Measurements from ENCODE around the gene ETNK2. TPM values are rescaled to one million over a fixed set of nuclear protein-coding genes. Genes with fewer than 3 reads are reported as not detected.

ETNK2 gene
- total and polyA plus RNA-seq, 2 of the 13 experiments (the other 11 are each of a cell fraction or from before 2014, with no cell fraction given) = 15.5 to 42.8 TPM

- TF ChIP-seq, protein P1, sequence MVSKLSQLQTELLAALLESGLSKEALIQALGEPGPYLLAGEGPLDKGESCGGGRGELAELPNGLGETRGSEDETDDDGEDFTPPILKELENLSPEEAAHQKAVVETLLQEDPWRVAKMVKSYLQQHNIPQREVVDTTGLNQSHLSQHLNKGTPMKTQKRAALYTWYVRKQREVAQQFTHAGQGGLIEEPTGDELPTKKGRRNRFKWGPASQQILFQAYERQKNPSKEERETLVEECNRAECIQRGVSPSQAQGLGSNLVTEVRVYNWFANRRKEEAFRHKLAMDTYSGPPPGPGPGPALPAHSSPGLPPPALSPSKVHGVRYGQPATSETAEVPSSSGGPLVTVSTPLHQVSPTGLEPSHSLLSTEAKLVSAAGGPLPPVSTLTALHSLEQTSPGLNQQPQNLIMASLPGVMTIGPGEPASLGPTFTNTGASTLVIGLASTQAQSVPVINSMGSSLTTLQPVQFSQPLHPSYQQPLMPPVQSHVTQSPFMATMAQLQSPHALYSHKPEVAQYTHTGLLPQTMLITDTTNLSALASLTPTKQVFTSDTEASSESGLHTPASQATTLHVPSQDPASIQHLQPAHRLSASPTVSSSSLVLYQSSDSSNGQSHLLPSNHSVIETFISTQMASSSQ (IDR thresholded peaks at IDR 0.05; ENCODE audit: low read depth) = 0 out of 2 replicates have a peak, but pooled peaks have one; percentile 34
- TF ChIP-seq, protein P1 (CRISPR knock-in tag; IDR thresholded peaks at IDR 0.05; ENCODE audit: borderline replicate concordance) = peak; percentile 73; the same call in 1 of the 2 replicates
- TF ChIP-seq MAFG (CRISPR knock-in tag; IDR thresholded peaks at IDR 0.05) (no peak), CBX1 (IDR thresholded peaks at IDR 0.05; ENCODE audit: low read depth) (peak; percentile 27), ZNF205 (CRISPR knock-in tag; IDR thresholded peaks at IDR 0.05) (peak; percentile 50; the same call in 1 of the 2 replicates), HCFC1 (IDR thresholded peaks at IDR 0.05; ENCODE audit: low read depth, low read length) (no peak), POLR2G (IDR thresholded peaks at IDR 0.05; ENCODE audit: low read depth, low read length) (no peak), ZNF432 (CRISPR knock-in tag; IDR thresholded peaks at IDR 0.05; ENCODE audit: borderline replicate concordance) (no peak), ASH2L (IDR thresholded peaks at IDR 0.05; ENCODE audit: insufficient read length, low read depth, low read length) (peak; percentile 47), MYPOP (CRISPR knock-in tag; IDR thresholded peaks at IDR 0.05) (0 out of 2 replicates have a peak, but pooled peaks have one; percentile 53), NR2C2 (CRISPR knock-in tag; IDR thresholded peaks at IDR 0.05; ENCODE audit: borderline replicate concordance) (peak; percentile 87), RORA (CRISPR knock-in tag; IDR thresholded peaks at IDR 0.05) (no peak), RFX5 (IDR thresholded peaks at IDR 0.05; ENCODE audit: low read depth, low read length) (no peak), HMG20B (CRISPR knock-in tag; conservative IDR thresholded peaks at IDR 0.05) (peak; percentile 63), REL (CRISPR knock-in tag; conservative IDR thresholded peaks at IDR 0.05) (no peak), RAD21 (CRISPR knock-in tag; IDR thresholded peaks at IDR 0.05) (no peak), U2AF1 (optimal IDR thresholded peaks at IDR 0.05; ENCODE audit: low read depth, low read length) (no peak)
- TF ChIP-seq, protein P2, sequence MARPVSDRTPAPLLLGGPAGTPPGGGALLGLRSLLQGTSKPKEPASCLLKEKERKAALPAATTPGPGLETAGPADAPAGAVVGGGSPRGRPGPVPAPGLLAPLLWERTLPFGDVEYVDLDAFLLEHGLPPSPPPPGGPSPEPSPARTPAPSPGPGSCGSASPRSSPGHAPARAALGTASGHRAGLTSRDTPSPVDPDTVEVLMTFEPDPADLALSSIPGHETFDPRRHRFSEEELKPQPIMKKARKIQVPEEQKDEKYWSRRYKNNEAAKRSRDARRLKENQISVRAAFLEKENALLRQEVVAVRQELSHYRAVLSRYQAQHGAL (CRISPR knock-in tag; IDR thresholded peaks at IDR 0.05; ENCODE audit: not compliant biosample characterization) = no peak
- TF ChIP-seq, protein P3, sequence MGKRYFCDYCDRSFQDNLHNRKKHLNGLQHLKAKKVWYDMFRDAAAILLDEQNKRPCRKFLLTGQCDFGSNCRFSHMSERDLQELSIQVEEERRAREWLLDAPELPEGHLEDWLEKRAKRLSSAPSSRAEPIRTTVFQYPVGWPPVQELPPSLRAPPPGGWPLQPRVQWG (CRISPR knock-in tag; IDR thresholded peaks at IDR 0.05; ENCODE audit: borderline replicate concordance, low read depth) = no peak
- TF ChIP-seq, protein P4, sequence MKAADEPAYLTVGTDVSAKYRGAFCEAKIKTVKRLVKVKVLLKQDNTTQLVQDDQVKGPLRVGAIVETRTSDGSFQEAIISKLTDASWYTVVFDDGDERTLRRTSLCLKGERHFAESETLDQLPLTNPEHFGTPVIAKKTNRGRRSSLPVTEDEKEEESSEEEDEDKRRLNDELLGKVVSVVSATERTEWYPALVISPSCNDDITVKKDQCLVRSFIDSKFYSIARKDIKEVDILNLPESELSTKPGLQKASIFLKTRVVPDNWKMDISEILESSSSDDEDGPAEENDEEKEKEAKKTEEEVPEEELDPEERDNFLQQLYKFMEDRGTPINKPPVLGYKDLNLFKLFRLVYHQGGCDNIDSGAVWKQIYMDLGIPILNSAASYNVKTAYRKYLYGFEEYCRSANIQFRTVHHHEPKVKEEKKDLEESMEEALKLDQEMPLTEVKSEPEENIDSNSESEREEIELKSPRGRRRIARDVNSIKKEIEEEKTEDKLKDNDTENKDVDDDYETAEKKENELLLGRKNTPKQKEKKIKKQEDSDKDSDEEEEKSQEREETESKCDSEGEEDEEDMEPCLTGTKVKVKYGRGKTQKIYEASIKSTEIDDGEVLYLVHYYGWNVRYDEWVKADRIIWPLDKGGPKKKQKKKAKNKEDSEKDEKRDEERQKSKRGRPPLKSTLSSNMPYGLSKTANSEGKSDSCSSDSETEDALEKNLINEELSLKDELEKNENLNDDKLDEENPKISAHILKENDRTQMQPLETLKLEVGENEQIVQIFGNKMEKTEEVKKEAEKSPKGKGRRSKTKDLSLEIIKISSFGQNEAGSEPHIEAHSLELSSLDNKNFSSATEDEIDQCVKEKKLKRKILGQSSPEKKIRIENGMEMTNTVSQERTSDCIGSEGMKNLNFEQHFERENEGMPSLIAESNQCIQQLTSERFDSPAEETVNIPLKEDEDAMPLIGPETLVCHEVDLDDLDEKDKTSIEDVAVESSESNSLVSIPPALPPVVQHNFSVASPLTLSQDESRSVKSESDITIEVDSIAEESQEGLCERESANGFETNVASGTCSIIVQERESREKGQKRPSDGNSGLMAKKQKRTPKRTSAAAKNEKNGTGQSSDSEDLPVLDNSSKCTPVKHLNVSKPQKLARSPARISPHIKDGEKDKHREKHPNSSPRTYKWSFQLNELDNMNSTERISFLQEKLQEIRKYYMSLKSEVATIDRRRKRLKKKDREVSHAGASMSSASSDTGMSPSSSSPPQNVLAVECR (CRISPR knock-in tag; IDR thresholded peaks at IDR 0.05; ENCODE audit: borderline replicate concordance) = peak; percentile 88; the same call in 1 of the 2 replicates
These were observed 6.8 kb downstream of the ETNK2 start (continued) for GRCh38 chr1:204145033-204145504.
